HFFc6 (cell line): Measurements from ENCODE around the gene ZNF407. TPM values are rescaled to one million over a fixed set of nuclear protein-coding genes. Genes with fewer than 3 reads are reported as not detected.

Experiments
- DNase-seq: peaks from one replicate; pipeline ENCODE4 v3.0.0-alpha.2; 2018
- H3K27ac Mint-ChIP-seq: 2 replicates; pipeline ENCODE4 v1.8.0; 2020; ENCODE audit warnings: mild to moderate bottlenecking, mixed read lengths
- H3K27me3 Mint-ChIP-seq: 2 replicates; pipeline ENCODE4 v1.8.0; 2021; ENCODE audit warnings: mild to moderate bottlenecking, moderate library complexity, mixed read lengths; ENCODE audit not compliant: insufficient read depth
- H3K36me3 Mint-ChIP-seq: 2 replicates; pipeline ENCODE4 v1.8.0; 2021; ENCODE audit warnings: low read depth, mixed read lengths
- H3K4me1 Mint-ChIP-seq: 2 replicates; pipeline ENCODE4 v1.8.0; 2020; ENCODE audit warnings: low read depth, mixed read lengths
- H3K4me3 Mint-ChIP-seq: 2 replicates; pipeline ENCODE4 v1.8.0; 2020; ENCODE audit warnings: mild to moderate bottlenecking, moderate library complexity, mixed read lengths
- H3K9me3 Mint-ChIP-seq: 2 replicates; pipeline ENCODE4 v1.8.0; 2020; ENCODE audit warnings: mild to moderate bottlenecking, mixed read lengths
- CTCF ChIP-seq: fragments of 200-600 bp; sonication (generic); IDR thresholded peaks from 2 replicates; pipeline ENCODE4 v1.5.0; 2021; ENCODE audit warnings: antibody characterized with exemption, mild to moderate bottlenecking
- total RNA-seq, 6 experiments: library from RNA; stranded (reverse); fragmentation: NEBNext Ultra II Directional; extraction: Animal tissue kit (Norgen Biotek cat#: 25700); gene quantifications; 2 replicates in 1 of 6; 3 replicates in 5 of 6; pipeline ENCODE4 v1.2.3, GENCODE V29; 2021

ZNF407 gene
- total RNA-seq, 6 experiments from 2014 or later = 7.9 to 9.7 (median 9.1) TPM

- DNase-seq = no peak
- Mint-ChIP-seq H3K27ac (no peak overlapping the region), H3K27me3 (peaks cover 28% of the 10 kb centered on the region), H3K9me3 (no peaks in the 10 kb centered on the region), H3K4me1 (peaks cover 7% of the 10 kb centered on the region; the same call in 1 of the 2 replicates), H3K4me3 (no peak overlapping the region), H3K36me3 (no peaks in the 10 kb centered on the region)
- TF ChIP-seq CTCF = no peak
Measured at GRCh38 chr18:75110846-75111415, 513.3 kb downstream of the ZNF407 start.

GRCh38 chr18:75111760-75112159, 514.1 kb downstream of the ZNF407 start:
- H3K36me3 Mint-ChIP-seq = no peaks in the 10 kb centered on the region
- peaks cover 7% of the 10 kb centered on the region; the same call in 1 of the 2 replicates for H3K4me1 Mint-ChIP-seq
- no peak overlapping the region for H3K4me3 Mint-ChIP-seq
- peaks cover 25% of the 10 kb centered on the region for H3K27me3 Mint-ChIP-seq
- DNase-seq = no peak
- TF ChIP-seq CTCF = no peak
- no peaks in the 10 kb centered on the region for H3K9me3 Mint-ChIP-seq
- H3K27ac Mint-ChIP-seq = no peak overlapping the region

GRCh38 chr18:75112186-75113096, 514.8 kb downstream of the ZNF407 start:
- no peak overlapping the region for H3K4me3 Mint-ChIP-seq
- no peaks in the 10 kb centered on the region for H3K9me3 Mint-ChIP-seq
- no peak overlapping the region for H3K27ac Mint-ChIP-seq
- peaks cover 7% of the 10 kb centered on the region; the same call in 1 of the 2 replicates for H3K4me1 Mint-ChIP-seq
- no peaks in the 10 kb centered on the region for H3K36me3 Mint-ChIP-seq
- no peak for DNase-seq
- TF ChIP-seq CTCF = no peak
- H3K27me3 Mint-ChIP-seq = peaks cover 24% of the 10 kb centered on the region

- Mint-ChIP-seq H3K36me3 (no peaks in the 10 kb centered on the region), H3K4me3 (no peak overlapping the region), H3K27ac (no peak overlapping the region), H3K9me3 (no peaks in the 10 kb centered on the region), H3K27me3 (peaks cover 17% of the 10 kb centered on the region), H3K4me1 (peaks cover 7% of the 10 kb centered on the region; the same call in 1 of the 2 replicates)
- no peak for DNase-seq
- TF ChIP-seq CTCF = no peak
Measured at GRCh38 chr18:75113455-75113854, 515.8 kb downstream of the ZNF407 start.

GRCh38 chr18:75114231-75114764, 516.6 kb downstream of the ZNF407 start:
- TF ChIP-seq CTCF = no peak
- H3K9me3 Mint-ChIP-seq = no peaks in the 10 kb centered on the region
- peaks cover 7% of the 10 kb centered on the region; the same call in 1 of the 2 replicates for H3K4me1 Mint-ChIP-seq
- peaks cover 20% of the 10 kb centered on the region for H3K27me3 Mint-ChIP-seq
- H3K4me3 Mint-ChIP-seq = no peak overlapping the region
- H3K27ac Mint-ChIP-seq = no peak overlapping the region
- no peak for DNase-seq
- no peaks in the 10 kb centered on the region for H3K36me3 Mint-ChIP-seq

Other genes with a start within 250 kb of the ZNF407 start
- not detected for gene DIPK1C, start 140.6 kb upstream of the ZNF407 start, total RNA-seq
- gene CNDP2, start 101.5 kb upstream of the ZNF407 start, total RNA-seq = 10 to 100 TPM; 79.7 to 95.4 (median 85.3) TPM
- not detected for gene CNDP1, start 63.4 kb upstream of the ZNF407 start, total RNA-seq